Liver (tissue), 9 donors: Measurements from ENCODE around the gene GNG8. TPM values are rescaled to one million over a fixed set of nuclear protein-coding genes. Genes with fewer than 3 reads are reported as not detected.

Experiments
- DNase-seq: peaks from one replicate; pipeline ENCODE4 v3.0.0-alpha.2; 2017; ENCODE audit warnings: low spot score
- H3K27ac ChIP-seq, 2 donors: one replicate each; pipeline ENCODE4 v1.7.0; 2013; ENCODE audit warnings: inconsistent platforms in 2 of 2, low read length in 2 of 2, control low read depth in 1 of 2, low read depth in 1 of 2, mild to moderate bottlenecking in 1 of 2
- H3K27me3 ChIP-seq, 4 donors: one replicate each; pipeline versions ENCODE4 v1.6.1 to v1.7.0; 2013; ENCODE audit warnings: low read length in 3 of 4, inconsistent platforms in 1 of 4, mild to moderate bottlenecking in 1 of 4, moderate library complexity in 1 of 4; ENCODE audit not compliant: control insufficient read depth in 4 of 4, insufficient read depth in 4 of 4
- H3K36me3 ChIP-seq, 4 donors: one replicate each; pipeline versions ENCODE4 v1.6.1 to v1.7.0; 2013; ENCODE audit warnings: low read length in 3 of 4, mild to moderate bottlenecking in 3 of 4, low read depth in 1 of 4, moderate library complexity in 1 of 4; ENCODE audit not compliant: control insufficient read depth in 4 of 4, insufficient read depth in 3 of 4
- H3K4me1 ChIP-seq, 4 donors: one replicate each; pipeline versions ENCODE4 v1.6.1 to v1.7.0; 2013; ENCODE audit warnings: low read length in 3 of 4, mild to moderate bottlenecking in 3 of 4, moderate library complexity in 1 of 4; ENCODE audit not compliant: control insufficient read depth in 4 of 4, insufficient read depth in 4 of 4
- H3K4me3 ChIP-seq, 3 donors: one replicate each; pipeline versions ENCODE4 v1.6.1 to v1.7.0; 2013; ENCODE audit warnings: low read length in 3 of 3, control low read depth in 1 of 3, low read depth in 1 of 3, mild to moderate bottlenecking in 1 of 3
- H3K9ac ChIP-seq, 2 donors: one replicate each; pipeline ENCODE4 v1.7.0; 2013; ENCODE audit warnings: low read length in 2 of 2, mild to moderate bottlenecking in 2 of 2, moderate library complexity in 2 of 2, control low read depth in 1 of 2, low read depth in 1 of 2
- H3K9me3 ChIP-seq, 4 donors: one replicate each; pipeline versions ENCODE4 v1.6.1 to v1.7.0; 2013; ENCODE audit warnings: low read length in 3 of 4; ENCODE audit not compliant: control insufficient read depth in 4 of 4
- ATF3 ChIP-seq: IDR thresholded peaks from 2 replicates; pipeline ENCODE4 v1.6.1; 2016; ENCODE audit warnings: antibody characterized with exemption
- CTCF ChIP-seq: fragments of 150-350 bp; IDR thresholded peaks from 2 replicates; pipeline ENCODE4 v1.5.1; 2017; ENCODE audit warnings: improper control_type of control experiment, low read depth, low read length; ENCODE audit not compliant: missing input control
- EGR1 ChIP-seq, 2 donors: IDR thresholded peaks; 2 replicates each; pipeline ENCODE4 v1.6.1; 2016 to 2018; ENCODE audit warnings: antibody characterized with exemption in 2 of 2, low read depth in 2 of 2
- FOXA1 ChIP-seq: IDR thresholded peaks from 2 replicates; pipeline ENCODE4 v1.6.1; 2016; ENCODE audit warnings: antibody characterized with exemption
- FOXA2 ChIP-seq: IDR thresholded peaks from 2 replicates; pipeline ENCODE4 v1.6.1; 2016; ENCODE audit warnings: antibody characterized with exemption
- GABPA ChIP-seq, 2 donors: IDR thresholded peaks in 1 of 2; conservative IDR thresholded peaks in 1 of 2; 2 replicates each; pipeline ENCODE4 v1.6.1; 2016; ENCODE audit warnings: antibody characterized with exemption in 2 of 2, mild to moderate bottlenecking in 1 of 2, moderate library complexity in 1 of 2
- HNF4A ChIP-seq, 2 donors: conservative IDR thresholded peaks; 2 replicates each; pipeline ENCODE4 v1.6.1; 2016; ENCODE audit warnings: antibody characterized with exemption in 2 of 2, mild to moderate bottlenecking in 2 of 2
- HNF4G ChIP-seq: IDR thresholded peaks from 2 replicates; pipeline ENCODE4 v1.6.1; 2016; ENCODE audit warnings: antibody characterized with exemption
- JUND ChIP-seq, 2 donors: IDR thresholded peaks; 2 replicates each; pipeline ENCODE4 v1.6.1; 2016; ENCODE audit warnings: antibody characterized with exemption in 2 of 2
- MAX ChIP-seq: IDR thresholded peaks from 2 replicates; pipeline ENCODE4 v1.6.1; 2016; ENCODE audit warnings: antibody characterized with exemption
- NR2F2 ChIP-seq: IDR thresholded peaks from 2 replicates; pipeline ENCODE4 v1.6.1; 2016; ENCODE audit warnings: antibody characterized with exemption
- RAD21 ChIP-seq, 2 donors: IDR thresholded peaks; 2 replicates each; pipeline ENCODE4 v1.6.1; 2016; ENCODE audit warnings: antibody characterized with exemption in 2 of 2, mild to moderate bottlenecking in 2 of 2
- REST ChIP-seq: IDR thresholded peaks from 2 replicates; pipeline ENCODE4 v1.6.1; 2016; ENCODE audit warnings: antibody characterized with exemption, mild to moderate bottlenecking
- RXRA ChIP-seq, 2 donors: IDR thresholded peaks; 2 replicates each; pipeline ENCODE4 v1.6.1; 2017 to 2018; ENCODE audit warnings: antibody characterized with exemption in 2 of 2, mild to moderate bottlenecking in 1 of 2
- SP1 ChIP-seq: IDR thresholded peaks from 2 replicates; pipeline ENCODE4 v1.6.1; 2018; ENCODE audit warnings: antibody characterized with exemption, mild to moderate bottlenecking
- TAF1 ChIP-seq: conservative IDR thresholded peaks from 2 replicates; pipeline ENCODE4 v1.6.1; 2016; ENCODE audit warnings: antibody characterized with exemption, mild to moderate bottlenecking
- YY1 ChIP-seq: IDR thresholded peaks from 2 replicates; pipeline ENCODE4 v1.6.1; 2016; ENCODE audit warnings: antibody characterized with exemption, mild to moderate bottlenecking
- ZBTB33 ChIP-seq: IDR thresholded peaks from 2 replicates; pipeline ENCODE4 v1.6.1; 2016; ENCODE audit warnings: antibody characterized with exemption
- WGBS: extraction: QIAGEN DNeasy Blood & Tissue Kit; methylation state at CpG from one replicate; pipeline ENCODE4 v1.1.7; 2013; 5-methylcytosine and 5-hydroxymethylcytosine counted together
- polyA plus RNA-seq, 2 donors: library from polyadenylated mRNA; stranded (reverse) in 1 of 2; unstranded in 1 of 2; fragments of 200-250 nt in 1 of 2; fragments of >200 nt in 1 of 2; fragmentation: Nextera tagmentation in 1 of 2; extraction: Ambion mirVana in 1 of 2; gene quantifications; one replicate each; pipeline versions ENCODE4 v1.2.1 to v1.2.3, GENCODE V29; 2013 to 2015
- total RNA-seq, 2 donors: library from RNA; depleted of rRNA; stranded (reverse); fragments of >200 nt; gene quantifications; one replicate each; pipeline ENCODE4 v1.2.3, GENCODE V29; 2014
- donor health status: healthy.
- donor health status: healthy.
- donor health status: healthy.
- donor health status: healthy.
- donor health status: healthy.

GNG8 gene
- total and polyA plus RNA-seq, 4 donors: not detected

GRCh38 chr19:46631481-46631880 lies 4.5 kb downstream of the GNG8 start:
- no peak overlapping the region for H3K27ac ChIP-seq
- H3K4me3 ChIP-seq: no peak overlapping the region
- 71% methylated on average over 6 of the region's 6 CpGs for WGBS
- TF ChIP-seq RXRA (IDR thresholded peaks at IDR 0.05) (no peak), HNF4G (no peak), SP1 (no peak), ATF3 (no peak)
- H3K9ac ChIP-seq: no peak overlapping the region
- H3K27me3 ChIP-seq: peaks cover 0 to 11% (median 0%) of the 10 kb centered on the region in 4 donors
- H3K9me3 ChIP-seq: no peaks in the 10 kb centered on the region
- H3K4me1 ChIP-seq: peaks cover 4 to 5% (median 4%) of the 10 kb centered on the region in 4 donors
- no peak for DNase-seq
- H3K36me3 ChIP-seq: no peaks in the 10 kb centered on the region

GRCh38 chr19:46630586-46631205 lies 5.3 kb downstream of the GNG8 start:
- no peak for DNase-seq
- Histone ChIP-seq H3K4me1 (peaks cover 4 to 5% (median 4%) of the 10 kb centered on the region in 4 donors), H3K27ac (no peak overlapping the region), H3K9ac (no peak overlapping the region), H3K36me3 (no peaks in the 10 kb centered on the region), H3K9me3 (no peaks in the 10 kb centered on the region), H3K27me3 (peaks cover 0 to 11% (median 0%) of the 10 kb centered on the region in 4 donors), H3K4me3 (no peak overlapping the region)
- WGBS: 84% methylated on average over 14 of the region's 14 CpGs
- TF ChIP-seq FOXA1 (no peak), MAX (no peak), EGR1 (IDR thresholded peaks at IDR 0.05; ENCODE audit: low read depth in 2 of 2) (no peak), ZBTB33 (no peak), NR2F2 (no peak), RAD21 (IDR thresholded peaks at IDR 0.05) (no peak), HNF4G (no peak), ATF3 (no peak), JUND (IDR thresholded peaks at IDR 0.05) (no peak), YY1 (no peak), GABPA (IDR thresholded peaks at IDR 0.05 in 1 of 2, conservative IDR thresholded peaks at IDR 0.05 in 1 of 2) (no peak), CTCF (no peak), FOXA2 (no peak), TAF1 (no peak), REST (no peak), RXRA (IDR thresholded peaks at IDR 0.05) (no peak), SP1 (no peak), HNF4A (conservative IDR thresholded peaks at IDR 0.05) (no peak)
